Measurements from ENCODE around the gene MMP11. TPM values are rescaled to one million over a fixed set of nuclear protein-coding genes. Genes with fewer than 3 reads are reported as not detected.

MMP11 gene
- total and polyA plus RNA-seq, 8 donors = 0.50 to 54.2 (median 2.2) TPM; not detected in 2

- WGBS, 5 donors = 81 to 87% (median 86%) methylated on average over 3 to 10 of the region's 10 CpGs
- TF ChIP-seq EP300 (IDR thresholded peaks at IDR 0.05) (no peak), CTCF (IDR thresholded peaks at IDR 0.05) (no peak), POLR2AphosphoS5 (IDR thresholded peaks at IDR 0.05) (no peak), POLR2A (IDR thresholded peaks at IDR 0.05) (no peak)
- Histone ChIP-seq H3K4me3 (no peak overlapping the region), H3K27me3 (no peaks in the 10 kb centered on the region), H3K27ac (no peak overlapping the region), H3K36me3 (peaks cover 41 to 100% (median 98%) of the 10 kb centered on the region in 4 donors), H3K9me3 (no peaks in the 10 kb centered on the region), H3K4me1 (peaks cover 13 to 44% (median 25%) of the 10 kb centered on the region in 4 donors)
- intact Hi-C loops (cut with DNase I; ENCODE audit: low total_unique reads) = no loop called here
- no peak for DNase-seq
Measured at GRCh38 chr22:23831781-23832180, 59.1 kb downstream of the MMP11 start.

- H3K4me1 ChIP-seq = peaks cover 13 to 50% (median 32%) of the 10 kb centered on the region in 4 donors
- H3K4me3 ChIP-seq = no peak overlapping the region
- H3K27ac ChIP-seq = no peak overlapping the region
- peaks cover 34 to 97% (median 94%) of the 10 kb centered on the region in 4 donors for H3K36me3 ChIP-seq
- no peak for DNase-seq
- H3K27me3 ChIP-seq = no peaks in the 10 kb centered on the region
- intact Hi-C loops (cut with DNase I; ENCODE audit: low total_unique reads) = no loop called here
- TF ChIP-seq POLR2AphosphoS5 (IDR thresholded peaks at IDR 0.05) (no peak), CTCF (IDR thresholded peaks at IDR 0.05) (no peak), POLR2A (IDR thresholded peaks at IDR 0.05) (no peak), EP300 (IDR thresholded peaks at IDR 0.05) (no peak)
- WGBS, 5 donors = 74 to 89% (median 84%) methylated on average over 4 to 11 of the region's 11 CpGs
- no peaks in the 10 kb centered on the region for H3K9me3 ChIP-seq
Measured at GRCh38 chr22:23832226-23833016, 59.8 kb downstream of the MMP11 start.

GRCh38 chr22:23833017-23833751 lies 60.5 kb downstream of the MMP11 start:
- no peak for DNase-seq
- WGBS, 5 donors = 90 to 93% (median 92%) methylated on average over 10 to 16 of the region's 16 CpGs
- TF ChIP-seq POLR2A (IDR thresholded peaks at IDR 0.05) = no peak
- TF ChIP-seq POLR2AphosphoS5 (IDR thresholded peaks at IDR 0.05) = no peak
- no peak for TF ChIP-seq EP300 (IDR thresholded peaks at IDR 0.05)
- no peak for TF ChIP-seq CTCF (IDR thresholded peaks at IDR 0.05)

More at GRCh38 chr22:23833017-23833751, 60.5 kb downstream of the MMP11 start:
- intact Hi-C loops (cut with DNase I; ENCODE audit: low total_unique reads) = no loop called here
- no peak overlapping the region for H3K4me3 ChIP-seq
- H3K27me3 ChIP-seq = no peaks in the 10 kb centered on the region
- peaks cover 18 to 58% (median 39%) of the 10 kb centered on the region in 4 donors for H3K4me1 ChIP-seq
- peaks cover 27 to 90% (median 86%) of the 10 kb centered on the region in 4 donors for H3K36me3 ChIP-seq
- no peaks in the 10 kb centered on the region for H3K9me3 ChIP-seq
- peak overlapping the region in 1 of 5 donors; percentile 13 for H3K27ac ChIP-seq

Other genes starting within 250 kb of the MMP11 start
- under 1 TPM in 1 of 5 donors, not detected in 4; 0.55 TPM for gene IGLL1, start 192.6 kb upstream of the MMP11 start, total RNA-seq
- not detected for gene IGLL1, start 192.6 kb upstream of the MMP11 start, polyA plus RNA-seq
- gene DRICH1, start 140.5 kb upstream of the MMP11 start, total RNA-seq = 10 to 100 TPM in 1 of 5 donors, under 1 TPM in 1, not detected in 3; 0.92 to 49.0 TPM
- gene DRICH1, start 140.5 kb upstream of the MMP11 start, polyA plus RNA-seq = under 1 TPM in 2 of 3 donors, not detected in 1; 0.28 to 0.93 TPM
- gene RGL4, start 81.8 kb upstream of the MMP11 start, total RNA-seq = 1 to 10 TPM in 2 of 5 donors, not detected in 3; 2.9 to 5.9 TPM
- 1 to 10 TPM in 1 of 3 donors, under 1 TPM in 1, not detected in 1; 0.65 to 2.9 TPM for gene RGL4, start 81.8 kb upstream of the MMP11 start, polyA plus RNA-seq
- 1 to 10 TPM in 4 of 5 donors, under 1 TPM in 1; 0.87 to 9.4 (median 4.5) TPM for gene ZNF70, start 21.7 kb upstream of the MMP11 start, total RNA-seq
- under 1 TPM; 0.58 to 0.68 (median 0.61) TPM for gene ZNF70, start 21.7 kb upstream of the MMP11 start, polyA plus RNA-seq
- not detected for gene VPREB3, start 18.4 kb upstream of the MMP11 start, total RNA-seq
- gene VPREB3, start 18.4 kb upstream of the MMP11 start, polyA plus RNA-seq = 1 to 10 TPM; 1.1 to 8.7 (median 7.8) TPM
- not detected for gene C22orf15, start 9.9 kb upstream of the MMP11 start, total RNA-seq
- under 1 TPM in 1 of 3 donors, not detected in 2; 0.05 TPM for gene C22orf15, start 9.9 kb upstream of the MMP11 start, polyA plus RNA-seq
- gene CHCHD10, start 4.9 kb upstream of the MMP11 start, total RNA-seq = 100 to 1,000 TPM in 1 of 5 donors, 10 to 100 TPM in 2, 1 to 10 TPM in 2; 5.8 to 589 (median 43.2) TPM
- 100 to 1,000 TPM; 159 to 204 (median 168) TPM for gene CHCHD10, start 4.9 kb upstream of the MMP11 start, polyA plus RNA-seq
- 10 to 100 TPM; 13.4 to 74.6 (median 48.2) TPM for gene SMARCB1, start 14.1 kb downstream of the MMP11 start, total RNA-seq
- 10 to 100 TPM; 34.0 to 44.4 (median 37.2) TPM for gene SMARCB1, start 14.1 kb downstream of the MMP11 start, polyA plus RNA-seq
- gene DERL3, start 66.2 kb downstream of the MMP11 start, total RNA-seq = 10 to 100 TPM in 2 of 5 donors, 1 to 10 TPM in 2, under 1 TPM in 1; 0.45 to 24.1 (median 5.2) TPM
- gene DERL3, start 66.2 kb downstream of the MMP11 start, polyA plus RNA-seq = 10 to 100 TPM in 1 of 3 donors, 1 to 10 TPM in 2; 6.2 to 24.5 (median 7.9) TPM
- 10 to 100 TPM in 1 of 5 donors, 1 to 10 TPM in 4; 3.2 to 10.3 (median 6.6) TPM for gene SLC2A11, start 85.0 kb downstream of the MMP11 start, total RNA-seq
- 1 to 10 TPM; 5.8 to 9.1 (median 6.7) TPM for gene SLC2A11, start 85.0 kb downstream of the MMP11 start, polyA plus RNA-seq
- gene MIF, start 121.5 kb downstream of the MMP11 start, total RNA-seq = 100 to 1,000 TPM in 4 of 5 donors, 10 to 100 TPM in 1; 59.5 to 293 (median 214) TPM
- 100 to 1,000 TPM; 496 to 940 (median 891) TPM for gene MIF, start 121.5 kb downstream of the MMP11 start, polyA plus RNA-seq
- gene GSTT2B, start 188.3 kb downstream of the MMP11 start, total RNA-seq = 10 to 100 TPM in 1 of 5 donors, 1 to 10 TPM in 1, not detected in 3; 1.7 to 30.0 TPM
- gene GSTT2B, start 188.3 kb downstream of the MMP11 start, polyA plus RNA-seq = 10 to 100 TPM in 2 of 3 donors, 1 to 10 TPM in 1; 3.5 to 45.8 (median 10.1) TPM
- 10 to 100 TPM in 1 of 5 donors, 1 to 10 TPM in 2, not detected in 2; 3.0 to 53.6 (median 4.2) TPM for gene DDTL, start 194.0 kb downstream of the MMP11 start, total RNA-seq
- gene DDTL, start 194.0 kb downstream of the MMP11 start, polyA plus RNA-seq = 1 to 10 TPM; 2.7 to 6.0 (median 4.9) TPM
- 100 to 1,000 TPM in 4 of 5 donors, 10 to 100 TPM in 1; 72.5 to 534 (median 196) TPM for gene DDT, start 201.6 kb downstream of the MMP11 start, total RNA-seq
- gene DDT, start 201.6 kb downstream of the MMP11 start, polyA plus RNA-seq = 100 to 1,000 TPM; 266 to 486 (median 374) TPM
- not detected for gene GSTT2, start 207.3 kb downstream of the MMP11 start, total RNA-seq
- gene GSTT2, start 207.3 kb downstream of the MMP11 start, polyA plus RNA-seq = 1 to 10 TPM in 1 of 3 donors, not detected in 2; 8.6 TPM
- not detected for gene GSTT4, start 232.6 kb downstream of the MMP11 start, total RNA-seq
- gene GSTT4, start 232.6 kb downstream of the MMP11 start, polyA plus RNA-seq = not detected
- 100 to 1,000 TPM in 2 of 5 donors, 10 to 100 TPM in 3; 39.7 to 623 (median 93.7) TPM for gene CABIN1, start 238.5 kb downstream of the MMP11 start, total RNA-seq
- gene CABIN1, start 238.5 kb downstream of the MMP11 start, polyA plus RNA-seq = 10 to 100 TPM; 14.8 to 25.9 (median 20.2) TPM